NCI-H748 (cell line): ENCODE measurements around the gene KCNC1.

Source experiments
- DNase-seq: peaks from one replicate; lab custom pipeline; 2025; ENCODE audit not compliant: unreplicated experiment; lab: John Stamatoyannopoulos, UW

Gene KCNC1

GRCh38 chr11:17714356-17714854, 20.2 kb upstream of the KCNC1 start:
- no peak for DNase-seq

DNA sequence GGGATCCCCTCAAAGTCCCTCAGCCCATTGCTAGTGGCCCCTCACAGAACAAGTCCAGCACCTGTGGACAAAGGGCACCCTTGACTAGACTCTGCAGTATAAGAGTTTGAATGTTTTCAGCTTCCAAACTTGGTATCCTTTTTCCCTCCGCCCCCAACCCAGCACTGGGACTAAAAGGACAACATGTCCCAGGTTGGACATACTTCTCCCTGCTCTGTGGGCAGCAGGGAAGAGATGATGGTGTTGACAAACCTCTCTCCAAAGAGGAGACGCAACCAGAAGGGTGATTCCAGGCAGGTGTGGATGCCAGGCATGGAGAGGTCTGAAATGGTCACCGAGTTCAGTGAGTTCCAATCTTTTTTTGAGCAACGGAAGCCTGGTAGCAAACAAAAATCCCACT, 19.7 kb upstream of the KCNC1 start:
- DNase-seq: no peak

- no peak for DNase-seq
Observed at GRCh38 chr11:17716807-17717206, 17.8 kb upstream of the KCNC1 start.

GRCh38 chr11:17718015-17718414, 16.6 kb upstream of the KCNC1 start:
- DNase-seq: no peak

DNA sequence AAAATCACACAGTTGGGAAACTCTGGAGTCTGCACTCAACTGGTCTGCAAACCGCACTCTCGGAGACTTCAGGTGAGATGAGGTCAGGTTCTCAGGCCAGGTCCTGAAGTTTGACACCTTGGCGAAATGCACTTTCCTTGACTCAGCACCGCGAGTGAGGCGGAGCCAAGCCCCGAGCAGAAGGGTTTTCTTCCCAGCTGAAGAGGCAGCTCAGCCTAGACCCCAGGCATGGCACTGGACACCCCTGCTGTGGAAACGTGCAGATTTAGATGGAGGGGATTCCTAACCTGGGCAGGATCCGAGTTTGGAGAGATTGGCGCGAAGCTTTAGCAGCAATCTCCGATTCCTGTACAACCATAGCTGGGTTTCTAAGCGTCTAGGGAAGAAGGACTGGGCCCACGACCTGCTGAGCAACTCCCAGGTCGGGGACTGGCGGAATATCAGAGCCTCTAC, 16.0 kb upstream of the KCNC1 start:
- no peak for DNase-seq

DNA sequence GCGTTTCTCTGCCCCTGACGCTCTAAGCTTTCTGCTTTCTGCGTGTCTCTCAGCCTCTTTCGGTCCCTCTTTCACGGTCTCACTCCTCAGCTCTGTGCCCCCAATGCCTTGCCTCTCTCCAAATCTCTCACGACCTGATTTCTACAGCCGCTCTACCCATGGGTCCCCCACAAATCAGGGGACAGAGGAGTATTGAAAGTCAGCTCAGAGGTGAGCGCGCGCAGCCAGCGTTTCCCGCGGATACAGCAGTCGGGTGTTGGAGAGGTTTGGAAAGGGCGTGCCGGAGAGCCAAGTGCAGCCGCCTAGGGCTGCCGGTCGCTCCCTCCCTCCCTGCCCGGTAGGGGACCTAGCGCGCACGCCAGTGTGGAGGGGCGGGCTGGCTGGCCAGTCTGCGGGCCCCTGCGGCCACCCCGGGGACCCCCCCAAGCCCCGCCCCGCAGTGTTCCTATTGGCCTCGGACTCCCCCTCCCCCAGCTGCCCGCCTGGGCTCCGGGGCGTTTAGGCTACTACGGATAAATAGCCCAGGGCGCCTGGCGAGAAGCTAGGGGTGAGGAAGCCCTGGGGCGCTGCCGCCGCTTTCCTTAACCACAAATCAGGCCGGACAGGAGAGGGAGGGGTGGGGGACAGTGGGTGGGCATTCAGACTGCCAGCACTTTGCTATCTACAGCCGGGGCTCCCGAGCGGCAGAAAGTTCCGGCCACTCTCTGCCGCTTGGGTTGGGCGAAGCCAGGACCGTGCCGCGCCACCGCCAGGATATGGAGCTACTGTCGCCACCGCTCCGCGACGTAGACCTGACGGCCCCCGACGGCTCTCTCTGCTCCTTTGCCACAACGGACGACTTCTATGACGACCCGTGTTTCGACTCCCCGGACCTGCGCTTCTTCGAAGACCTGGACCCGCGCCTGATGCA, 15.3 kb upstream of the KCNC1 start, which contains the start of gene MYOD1:
Gene MYOD1, plus strand, starts transcription at position 544 of the 910 bp plus-strand sequence. Its CDS starts 212 bp downstream, at position 756.
- DNase-seq: peak; percentile 78

DNA sequence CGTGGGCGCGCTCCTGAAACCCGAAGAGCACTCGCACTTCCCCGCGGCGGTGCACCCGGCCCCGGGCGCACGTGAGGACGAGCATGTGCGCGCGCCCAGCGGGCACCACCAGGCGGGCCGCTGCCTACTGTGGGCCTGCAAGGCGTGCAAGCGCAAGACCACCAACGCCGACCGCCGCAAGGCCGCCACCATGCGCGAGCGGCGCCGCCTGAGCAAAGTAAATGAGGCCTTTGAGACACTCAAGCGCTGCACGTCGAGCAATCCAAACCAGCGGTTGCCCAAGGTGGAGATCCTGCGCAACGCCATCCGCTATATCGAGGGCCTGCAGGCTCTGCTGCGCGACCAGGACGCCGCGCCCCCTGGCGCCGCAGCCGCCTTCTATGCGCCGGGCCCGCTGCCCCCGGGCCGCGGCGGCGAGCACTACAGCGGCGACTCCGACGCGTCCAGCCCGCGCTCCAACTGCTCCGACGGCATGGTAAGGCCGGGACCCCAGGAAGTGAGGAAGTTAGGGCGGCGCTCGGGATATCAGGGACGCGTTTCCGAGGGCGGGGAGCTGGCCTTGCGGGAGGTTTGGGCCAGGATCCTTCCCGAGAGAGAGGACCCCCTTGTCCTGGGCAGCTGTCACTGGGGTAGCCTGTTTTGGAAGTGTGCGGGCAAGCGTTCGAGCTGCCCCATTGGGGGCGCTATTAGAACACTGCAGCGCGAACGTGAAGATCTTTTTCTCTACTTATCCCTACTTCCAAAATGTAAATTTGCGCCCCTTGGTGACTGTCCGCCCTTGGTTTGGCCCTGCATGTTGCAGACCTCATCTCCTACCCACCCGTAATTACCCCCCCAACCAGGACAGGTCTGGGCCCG, 14.4 kb upstream of the KCNC1 start:
- DNase-seq: peak; percentile 71

DNA sequence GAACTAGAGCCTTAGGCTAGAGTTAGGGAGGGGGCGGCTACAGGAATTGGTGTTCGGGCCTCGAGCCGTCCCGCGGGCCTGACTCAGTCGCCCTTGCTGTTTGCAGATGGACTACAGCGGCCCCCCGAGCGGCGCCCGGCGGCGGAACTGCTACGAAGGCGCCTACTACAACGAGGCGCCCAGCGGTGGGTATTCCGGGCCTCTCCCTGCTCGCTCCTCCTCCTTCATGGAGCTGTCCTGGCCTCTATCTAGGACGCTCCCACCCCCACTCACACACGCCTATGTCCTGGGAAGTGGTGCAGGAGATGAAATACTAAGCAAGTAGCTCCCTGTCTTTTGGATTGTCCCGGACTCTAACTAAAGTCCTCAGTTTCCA, 13.8 kb upstream of the KCNC1 start:
- peak; percentile 67 for DNase-seq

DNA sequence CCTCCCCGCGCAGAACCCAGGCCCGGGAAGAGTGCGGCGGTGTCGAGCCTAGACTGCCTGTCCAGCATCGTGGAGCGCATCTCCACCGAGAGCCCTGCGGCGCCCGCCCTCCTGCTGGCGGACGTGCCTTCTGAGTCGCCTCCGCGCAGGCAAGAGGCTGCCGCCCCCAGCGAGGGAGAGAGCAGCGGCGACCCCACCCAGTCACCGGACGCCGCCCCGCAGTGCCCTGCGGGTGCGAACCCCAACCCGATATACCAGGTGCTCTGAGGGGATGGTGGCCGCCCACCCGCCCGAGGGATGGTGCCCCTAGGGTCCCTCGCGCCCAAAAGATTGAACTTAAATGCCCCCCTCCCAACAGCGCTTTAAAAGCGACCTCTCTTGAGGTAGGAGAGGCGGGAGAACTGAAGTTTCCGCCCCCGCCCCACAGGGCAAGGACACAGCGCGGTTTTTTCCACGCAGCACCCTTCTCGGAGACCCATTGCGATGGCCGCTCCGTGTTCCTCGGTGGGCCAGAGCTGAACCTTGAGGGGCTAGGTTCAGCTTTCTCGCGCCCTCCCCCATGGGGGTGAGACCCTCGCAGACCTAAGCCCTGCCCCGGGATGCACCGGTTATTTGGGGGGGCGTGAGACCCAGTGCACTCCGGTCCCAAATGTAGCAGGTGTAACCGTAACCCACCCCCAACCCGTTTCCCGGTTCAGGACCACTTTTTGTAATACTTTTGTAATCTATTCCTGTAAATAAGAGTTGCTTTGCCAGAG, 13.2 kb upstream of the KCNC1 start:
- DNase-seq: peak; percentile 64

GRCh38 chr11:17722000-17722643, 12.5 kb upstream of the KCNC1 start:
- peak; percentile 84 for DNase-seq

DNA sequence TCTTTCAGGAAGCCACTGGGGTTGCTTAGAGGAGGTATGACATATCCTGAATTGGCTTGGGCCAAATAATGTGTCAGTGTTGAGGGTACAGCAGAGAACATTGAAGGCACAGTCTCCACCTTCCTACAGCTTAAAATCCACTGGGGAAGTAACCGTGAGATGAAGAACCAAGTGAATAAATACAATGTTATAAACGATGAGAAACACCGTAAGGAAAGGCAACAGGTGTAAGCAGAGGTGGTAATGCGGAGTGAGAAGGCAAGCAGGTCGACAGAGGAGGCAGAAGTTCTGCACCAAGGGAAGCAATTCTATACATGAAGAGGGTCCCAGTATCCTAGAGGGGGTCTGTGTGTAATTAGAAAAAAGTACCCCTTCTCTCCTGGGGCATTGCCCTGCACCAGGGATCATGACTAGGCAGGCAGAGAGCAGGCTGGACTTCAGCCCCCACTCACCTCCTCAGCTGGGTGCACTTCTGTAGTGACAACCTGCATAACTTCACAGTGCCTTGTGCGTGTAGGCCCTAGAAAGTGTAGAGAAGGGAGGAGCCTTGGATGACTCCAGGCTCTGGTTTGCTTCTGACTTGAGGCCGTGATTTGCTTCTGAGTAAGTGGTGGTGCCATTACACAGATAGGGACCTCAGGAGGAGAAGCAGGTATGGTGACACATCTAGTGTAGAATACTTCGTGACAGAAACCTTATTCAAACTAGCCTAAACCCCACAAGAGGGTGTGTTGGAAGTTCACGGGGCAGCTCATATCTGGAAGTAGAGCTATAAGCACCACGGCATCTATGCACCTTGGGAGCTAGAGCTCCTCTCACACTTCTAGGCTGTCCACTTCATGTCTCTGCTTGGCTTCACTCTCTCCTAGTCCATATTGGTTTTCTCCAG, 10.3 kb upstream of the KCNC1 start:
- DNase-seq: no peak

DNA sequence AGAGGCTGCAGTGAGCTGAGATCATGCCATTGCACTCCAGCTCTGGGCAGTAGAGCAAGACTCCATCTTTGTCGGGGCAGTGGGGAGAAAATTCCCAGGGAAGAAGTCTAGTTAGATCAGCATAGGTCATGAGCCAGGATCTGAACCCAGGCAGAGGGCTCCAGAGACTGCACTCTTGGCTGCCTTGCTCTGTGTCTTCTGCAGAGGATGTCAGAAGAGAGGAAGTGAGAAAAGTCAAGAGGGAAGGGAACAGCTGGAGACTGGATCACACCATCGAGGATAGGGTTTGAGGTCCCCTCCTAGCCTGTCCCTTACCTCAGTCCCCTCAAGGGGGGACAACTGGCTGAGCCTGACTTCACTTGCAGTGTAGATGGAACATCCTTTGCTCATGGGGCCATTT, 9.4 kb upstream of the KCNC1 start:
- no peak for DNase-seq

- no peak for DNase-seq
Observed at GRCh38 chr11:17730137-17730536, 4.4 kb upstream of the KCNC1 start.

GRCh38 chr11:17730608-17731462, 3.7 kb upstream of the KCNC1 start:
- DNase-seq: peak; percentile 95

DNA sequence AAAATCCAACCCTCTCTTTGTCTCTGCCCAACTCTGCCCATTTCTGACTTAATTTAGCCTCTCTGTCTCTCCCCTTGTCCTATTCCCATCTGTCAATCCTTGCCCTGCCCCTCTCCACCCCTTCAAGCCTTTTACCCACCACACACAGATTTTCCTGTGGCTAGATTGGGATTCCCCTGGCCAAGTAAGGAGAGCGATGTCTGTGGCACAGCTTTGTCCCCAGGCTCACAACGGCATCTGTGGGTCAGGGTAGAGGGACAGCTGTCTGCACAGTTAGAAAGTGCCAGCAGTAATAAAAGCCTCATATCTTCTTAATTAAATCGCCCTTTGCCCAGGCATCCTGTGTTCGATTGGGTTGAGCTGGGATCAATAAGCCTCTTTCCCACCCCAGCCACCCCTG, 1.3 kb upstream of the KCNC1 start:
- DNase-seq: no peak

- peak; percentile 65 for DNase-seq
Observed at GRCh38 chr11:17734986-17735817, 621 bp downstream of the KCNC1 start.

- peak; percentile 65 for DNase-seq
Observed at GRCh38 chr11:17735818-17736578, 1.4 kb downstream of the KCNC1 start.
